Femur (tissue), 1 donor: ENCODE data around the gene DLD.
"Not testable (repeated sequence)": the region's sequence is repeated elsewhere in the genome, so short reads cannot be mapped to it uniquely, and the experiment has no call there.

Source experiments
- DNase-seq: peaks from one replicate; pipeline ENCODE4 v3.0.0-alpha.2; 2017

The DLD gene

DNA sequence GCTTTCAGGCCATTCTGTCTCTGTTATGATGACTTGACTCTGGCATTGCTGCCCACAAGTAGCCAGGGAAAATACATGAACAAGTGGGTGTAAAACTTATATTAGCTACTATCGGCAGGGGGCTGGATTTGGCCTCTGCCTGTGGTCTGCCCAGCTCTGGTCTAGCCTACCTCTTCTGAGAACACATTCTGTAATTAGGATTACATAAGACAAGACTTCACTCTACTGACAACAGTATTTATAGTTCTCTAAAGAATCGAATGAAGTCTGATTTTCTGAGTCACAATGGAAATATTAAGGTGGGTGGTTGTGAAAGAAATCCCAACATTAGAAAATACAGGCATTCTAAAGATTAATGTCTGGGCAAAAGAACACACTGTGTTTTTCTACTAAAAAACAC, 55.5 kb downstream of the DLD start:
- DNase-seq = no peak

- DNase-seq = no peak
Observed at GRCh38 chr7:107946881-107947280, 55.9 kb downstream of the DLD start.

- DNase-seq = no peak
Observed at GRCh38 chr7:107948645-107949442, 57.9 kb downstream of the DLD start.

DNA sequence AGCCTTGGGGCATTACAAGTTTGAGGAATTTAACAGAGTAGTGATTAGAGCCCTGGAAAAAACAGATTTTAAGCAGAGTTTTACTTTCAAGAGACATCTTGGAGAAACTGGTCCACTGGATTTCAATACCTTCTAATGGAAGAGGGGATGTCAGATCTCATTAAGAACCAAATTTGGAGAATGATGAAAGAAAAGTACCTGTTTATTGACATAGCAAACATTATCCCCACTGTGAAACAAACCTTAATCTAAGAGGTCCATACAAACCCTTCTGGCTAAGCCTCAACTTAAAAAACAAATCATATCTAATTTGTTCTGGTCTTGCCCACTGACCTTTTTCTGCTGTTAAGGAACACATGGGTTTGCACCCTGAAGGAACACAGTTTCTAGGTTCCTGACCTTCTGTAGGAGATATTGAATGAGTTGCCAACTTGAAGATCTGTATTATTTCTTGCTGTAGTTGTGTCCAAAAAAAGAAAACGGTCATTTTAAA, 58.5 kb downstream of the DLD start:
- DNase-seq = no peak

DNA sequence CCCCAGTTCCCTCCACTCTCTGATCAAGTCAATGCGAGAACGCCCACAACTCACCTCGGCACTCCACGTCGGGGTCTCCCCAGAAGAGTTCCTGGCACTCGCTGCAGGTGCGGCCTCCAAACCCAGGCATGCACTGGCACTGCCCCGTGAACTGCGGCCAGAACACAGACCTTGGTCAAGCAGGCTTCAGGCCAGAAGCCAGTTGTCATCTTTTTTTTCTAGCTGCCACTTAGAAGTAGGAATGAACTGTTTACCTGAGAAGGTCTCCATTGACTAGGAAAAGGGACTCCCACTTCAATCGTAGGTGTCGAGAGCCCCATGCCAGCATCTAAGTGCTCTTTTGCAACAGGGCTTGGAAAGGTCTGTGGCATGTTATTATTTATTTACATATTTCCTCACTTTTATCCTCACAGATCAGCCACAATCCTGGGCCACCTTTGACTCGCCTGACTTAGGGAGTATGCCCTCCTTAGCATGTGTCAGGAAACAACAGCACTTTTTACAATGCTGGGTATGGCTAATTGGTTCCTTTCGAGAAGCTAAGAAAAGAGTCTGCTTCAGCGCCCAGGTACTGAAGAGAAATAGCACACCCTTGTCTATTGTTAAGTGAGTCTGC, 60.3 kb downstream of the DLD start:
- DNase-seq = no peak

DNA sequence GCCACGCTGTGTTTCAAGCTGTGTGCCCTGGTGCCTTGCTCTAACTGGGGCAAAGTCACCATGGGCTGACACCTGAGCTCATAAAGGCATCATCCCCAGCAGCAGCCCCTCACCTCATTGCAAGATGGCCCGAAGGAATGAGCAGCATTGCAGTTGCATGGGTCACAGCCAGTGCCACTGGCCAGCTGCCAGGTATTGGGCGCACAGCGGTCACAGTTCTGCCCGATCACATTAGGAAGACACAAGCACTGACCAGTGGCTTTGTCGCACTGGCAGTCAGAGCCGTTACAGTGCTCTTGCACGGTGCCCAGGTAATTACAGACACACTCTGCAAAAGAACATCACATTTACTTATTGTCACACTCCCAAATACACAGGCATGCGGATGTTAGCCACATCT, 60.9 kb downstream of the DLD start:
- DNase-seq = no peak

DNA sequence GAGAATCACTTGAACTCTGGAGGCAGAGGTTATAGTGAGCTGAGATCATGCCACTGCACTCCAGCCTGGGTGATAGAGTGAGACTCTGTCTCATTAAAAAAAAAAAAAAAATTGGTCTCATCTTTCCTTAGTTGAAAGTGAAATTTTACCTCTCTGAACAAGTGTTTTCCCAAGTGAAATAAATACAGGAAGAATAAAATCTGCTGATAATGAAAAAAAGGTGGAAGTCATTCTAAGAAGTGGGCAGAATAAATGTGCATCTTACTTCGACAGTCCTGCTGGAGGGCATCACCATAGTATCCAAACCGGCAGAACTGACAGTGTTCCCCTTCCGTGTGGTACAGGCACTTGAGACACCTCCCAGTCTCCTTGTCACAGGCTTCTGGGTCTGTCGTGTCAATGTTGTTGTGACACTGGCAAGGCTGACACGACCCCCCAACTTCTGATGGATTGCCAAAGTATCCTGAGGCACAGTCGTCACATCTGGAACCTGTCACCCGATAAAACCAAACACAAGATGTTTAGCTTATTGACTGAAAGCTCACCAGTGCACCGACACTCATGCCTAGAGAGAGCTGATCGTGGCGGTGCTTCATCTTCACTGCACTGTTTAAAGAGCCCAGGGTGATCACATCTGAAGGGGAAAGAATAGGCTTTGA, 62.4 kb downstream of the DLD start:
- no peak for DNase-seq

DNA sequence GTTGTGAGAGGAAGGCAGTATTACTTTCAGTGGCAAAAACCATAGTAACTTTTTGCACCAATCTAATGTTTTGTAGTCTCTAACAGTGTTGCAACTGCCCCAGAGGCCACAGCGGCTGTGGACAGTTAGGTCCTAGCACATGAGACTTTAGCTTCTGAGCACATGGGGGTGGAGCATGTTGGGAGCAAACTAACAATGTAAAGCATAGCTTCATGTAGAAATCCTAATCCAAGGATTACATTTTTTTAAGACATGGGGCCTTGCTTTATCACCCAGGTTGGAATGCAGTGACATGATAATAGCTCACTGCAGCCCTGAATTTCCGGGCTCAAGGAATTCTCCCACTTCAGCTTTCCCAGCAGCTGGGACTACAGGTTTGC, 62.9 kb downstream of the DLD start:
- no peak for DNase-seq

GRCh38 chr7:107955394-107955793, 64.4 kb downstream of the DLD start:
- DNase-seq = peak; percentile 5

DNA sequence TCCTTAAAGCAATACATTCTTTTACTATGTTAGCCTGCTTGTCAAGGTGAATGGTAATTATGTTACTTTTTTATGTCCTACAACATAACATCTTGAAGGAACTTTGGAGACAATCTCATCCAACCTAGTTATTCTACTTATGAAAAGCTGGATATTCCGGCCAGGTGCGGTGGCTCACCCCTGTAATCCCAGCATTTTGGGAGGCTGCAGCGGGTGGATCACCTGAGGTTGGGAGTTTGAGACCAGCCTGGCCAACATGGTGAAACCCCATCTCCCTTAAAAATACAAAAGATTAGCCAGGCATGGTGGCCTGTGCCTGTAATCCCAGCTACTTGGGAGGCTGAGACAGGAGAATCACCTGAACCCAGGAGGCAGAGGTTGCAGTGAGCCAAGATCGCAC, 66.0 kb downstream of the DLD start:
- not testable (repeated sequence) for DNase-seq

DNA sequence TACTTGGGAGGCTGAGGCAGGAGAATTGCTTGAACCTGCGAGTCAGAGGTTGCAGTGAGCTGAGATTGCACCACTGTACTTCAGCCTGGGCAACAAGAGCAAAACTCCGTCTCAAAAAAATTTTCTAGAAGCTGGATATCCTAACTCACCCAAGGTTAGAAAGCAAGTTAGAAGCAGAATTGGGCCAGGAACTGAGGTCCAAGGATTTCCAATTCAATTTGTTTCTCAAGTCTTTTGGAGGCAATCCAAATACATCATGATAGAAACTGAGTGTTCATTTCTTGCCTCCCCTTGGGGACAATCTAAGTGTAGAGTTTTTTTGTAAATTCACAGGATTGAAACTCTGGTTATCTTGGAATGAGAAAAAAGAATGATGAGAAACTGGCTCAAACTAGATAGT, 66.5 kb downstream of the DLD start:
- no peak for DNase-seq

GRCh38 chr7:107958764-107959526, 68.0 kb downstream of the DLD start:
- no peak for DNase-seq

DNA sequence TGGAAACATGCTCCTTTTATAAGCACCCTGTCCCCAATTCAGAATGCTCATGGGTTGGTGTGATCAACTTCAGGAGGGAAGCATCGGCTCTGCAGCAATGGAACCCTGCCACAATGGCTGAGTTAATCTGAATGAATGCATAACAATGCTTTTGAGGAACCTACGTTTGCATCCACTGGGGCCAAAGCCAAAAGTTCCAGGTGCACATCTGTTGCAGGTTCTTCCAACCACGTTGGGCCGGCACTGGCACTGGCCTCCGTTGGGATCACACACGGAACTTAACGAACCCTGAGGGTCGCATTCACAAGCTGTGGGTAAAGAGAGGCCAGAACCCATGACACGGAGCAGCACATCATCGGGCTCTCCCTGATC, 68.5 kb downstream of the DLD start:
- no peak for DNase-seq

DNA sequence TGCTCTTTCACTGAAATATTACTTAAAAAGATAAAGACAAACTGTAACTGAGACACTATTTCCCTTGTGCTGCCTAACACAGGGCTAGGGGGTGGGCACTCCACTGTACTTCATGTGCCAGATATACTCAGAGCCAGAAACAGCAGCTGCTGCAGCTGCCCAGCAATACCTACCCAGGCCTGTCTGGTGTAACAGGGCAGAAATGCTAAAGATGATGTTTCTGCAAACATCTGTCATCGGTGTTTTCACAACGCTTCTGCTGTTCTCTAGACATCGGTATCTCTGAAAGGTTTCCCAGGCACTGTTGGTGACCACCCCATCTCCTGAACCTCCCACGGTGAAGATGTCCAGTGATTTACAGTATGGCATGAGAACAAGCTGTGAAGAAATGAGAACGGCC, 69.3 kb downstream of the DLD start:
- DNase-seq = peak; percentile 57

GRCh38 chr7:107961405-107961804, 70.4 kb downstream of the DLD start:
- no peak for DNase-seq

DNA sequence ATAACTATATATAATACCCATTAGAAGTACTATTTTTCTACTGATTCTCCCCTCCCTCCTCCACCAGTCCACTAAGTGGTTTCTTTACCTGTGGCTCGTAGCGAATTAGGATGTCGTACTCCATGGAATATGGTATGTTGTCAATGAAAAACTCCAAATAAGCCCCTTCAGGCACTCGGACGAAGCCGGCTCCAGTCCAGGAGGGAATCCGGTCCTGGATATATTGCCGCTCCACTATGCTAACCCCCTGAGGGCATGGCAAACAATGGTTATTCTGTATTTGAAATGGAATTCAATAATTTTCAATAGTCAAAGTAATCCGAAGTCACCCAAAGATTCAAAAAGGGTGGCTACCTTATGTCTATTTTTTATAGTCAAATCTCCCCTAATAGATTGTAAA, 71.8 kb downstream of the DLD start:
- no peak for DNase-seq

DNA sequence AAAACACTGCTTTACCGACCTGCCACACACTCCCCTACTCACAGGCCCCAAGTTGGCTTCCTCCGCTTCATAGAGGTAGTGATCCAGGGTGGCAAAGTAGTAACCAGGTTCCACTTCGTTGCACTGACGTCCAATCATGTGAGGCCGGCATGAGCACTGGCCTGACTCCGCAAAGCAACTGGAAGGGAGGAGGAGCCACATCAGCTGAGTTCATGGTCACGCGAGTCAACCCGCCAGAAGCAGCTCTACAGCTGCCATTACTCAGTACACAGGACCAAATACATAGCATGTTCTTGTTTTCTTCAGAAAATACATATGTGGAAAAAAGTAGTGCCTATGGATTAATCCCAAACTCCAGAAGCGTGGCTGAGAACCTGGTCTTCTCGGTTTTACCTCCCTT, 73.5 kb downstream of the DLD start:
- DNase-seq = no peak

GRCh38 chr7:107966711-107967110, 75.7 kb downstream of the DLD start:
- DNase-seq = peak; percentile 70

GRCh38 chr7:107967420-107967819, 76.4 kb downstream of the DLD start:
- no peak for DNase-seq

- no peak for DNase-seq
Observed at GRCh38 chr7:107968449-107968848, 77.5 kb downstream of the DLD start.

DNA sequence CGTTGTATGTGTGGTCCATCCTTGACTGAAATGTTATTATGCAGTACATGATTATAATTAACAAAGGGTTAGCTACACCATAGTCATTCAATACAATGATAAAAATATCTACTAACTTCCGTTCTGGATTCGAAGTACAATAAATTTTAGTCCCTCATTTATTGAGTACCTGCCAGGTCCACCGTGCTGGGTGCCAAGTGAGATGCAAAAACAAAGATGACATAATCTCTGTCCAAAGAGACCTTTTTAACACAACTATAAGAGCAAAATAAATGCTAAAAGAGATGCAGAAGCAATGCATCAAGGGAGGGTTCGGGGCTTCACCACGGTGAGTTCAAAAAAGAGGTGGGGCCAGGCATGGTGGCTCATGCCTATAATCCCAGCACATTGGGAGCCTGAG, 78.9 kb downstream of the DLD start:
- DNase-seq = no peak
